HG02678 (cell line): ENCODE measurements around the gene ZNF557.
"Not testable (repeated sequence)": the region's sequence is repeated elsewhere in the genome, so short reads cannot be mapped to it uniquely, and the experiment has no call there.

Experiments used
- ATAC-seq: cut with Tn5 transposase; IDR thresholded peaks from one replicate; pipeline ENCODE4 v1.9.1; 2021; ENCODE audit warnings: mild to moderate bottlenecking, moderate library complexity; ENCODE audit not compliant: unreplicated experiment

ZNF557 gene

DNA sequence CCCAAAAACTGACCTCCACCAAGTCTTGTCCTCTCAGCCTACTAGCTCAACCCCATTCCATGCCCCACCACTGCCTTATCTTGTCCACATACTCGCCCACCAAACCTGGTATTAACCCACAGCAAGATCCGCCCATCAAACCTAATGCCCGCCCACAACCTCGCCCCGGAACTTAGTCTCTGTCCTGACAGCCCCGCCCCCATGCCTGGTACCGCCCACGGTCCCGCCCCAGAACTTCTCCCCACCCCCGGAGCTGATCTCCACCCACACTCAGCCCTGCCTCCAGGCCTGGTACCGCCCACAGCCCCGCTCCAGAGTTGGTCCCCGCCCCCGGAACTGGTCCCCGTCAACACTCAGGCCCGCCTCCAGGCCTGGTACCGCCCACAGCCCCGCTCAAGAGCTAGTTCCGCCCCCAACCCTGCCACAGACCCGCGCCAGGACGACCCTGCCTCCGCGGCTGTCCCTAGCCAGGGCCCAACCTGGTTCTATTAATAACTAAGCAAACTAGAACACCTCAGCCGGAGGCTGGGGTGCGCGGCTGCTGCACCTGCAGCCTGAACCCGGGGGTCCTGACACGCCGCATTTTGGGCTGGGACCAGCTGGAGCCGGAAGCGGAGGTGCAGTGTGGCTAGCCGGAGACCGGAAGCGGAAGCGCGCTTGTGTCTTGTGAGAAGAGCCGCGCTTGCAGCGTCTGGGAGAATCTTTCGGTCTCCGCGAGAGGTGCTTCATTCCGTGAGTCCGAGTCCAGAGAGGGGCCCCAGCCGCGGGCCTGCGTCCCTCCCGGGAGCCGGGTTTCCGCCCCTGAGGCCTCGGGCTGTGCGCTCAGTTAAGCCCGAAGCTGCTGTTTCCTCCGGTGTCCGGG lies at the start of gene ZNF557:
ZNF557 (plus strand) TSS at position 662 of the 862 bp plus-strand sequence. CDS start 5,372 bp downstream, outside the sequence.
- peak; percentile 93 for ATAC-seq

DNA sequence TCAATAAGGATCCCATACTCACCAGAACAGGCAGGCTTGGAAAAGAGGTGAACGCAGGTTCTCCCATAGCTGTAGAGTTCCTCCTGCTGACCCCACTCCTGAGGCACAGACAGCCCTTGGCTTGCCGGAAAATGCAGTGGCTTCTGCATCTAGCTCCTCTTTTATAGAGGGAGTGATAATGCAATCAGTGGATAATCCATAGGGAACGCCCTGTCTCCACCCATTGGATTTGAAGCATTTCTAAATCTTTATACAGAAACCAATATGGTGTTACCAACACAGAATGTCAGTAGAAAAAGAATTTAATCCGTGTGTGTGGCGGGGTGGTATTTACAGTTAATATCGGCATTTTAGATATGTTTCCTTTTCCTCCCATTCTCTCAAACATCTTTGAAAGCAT lies 48.2 kb upstream of the ZNF557 start, which contains the start of gene MBD3L2B:
MBD3L2B (minus strand) TSS at position 101 of the 400 bp plus-strand sequence; CDS start at position 67, 34 bp downstream.
- not testable (repeated sequence) for ATAC-seq

GRCh38 chr19:7028790-7029189 lies 40.7 kb upstream of the ZNF557 start:
- not testable (repeated sequence) for ATAC-seq

- ATAC-seq, result not testable (repeated sequence)
Measured at GRCh38 chr19:7030278-7030677, 39.2 kb upstream of the ZNF557 start, which contains the start of gene MBD3L5. TSS of gene MBD3L5 (plus strand) at chr19:7030578. CDS start at chr19:7030612, 34 bp downstream.

GRCh38 chr19:7040079-7040478 lies 29.4 kb upstream of the ZNF557 start, which contains the start of gene MBD3L4:
TSS of gene MBD3L4 (minus strand) at chr19:7040179. CDS start at chr19:7040144, 35 bp downstream.
- not testable (repeated sequence) for ATAC-seq

GRCh38 chr19:7041563-7041962 lies 27.9 kb upstream of the ZNF557 start:
- ATAC-seq, result not testable (repeated sequence)

DNA sequence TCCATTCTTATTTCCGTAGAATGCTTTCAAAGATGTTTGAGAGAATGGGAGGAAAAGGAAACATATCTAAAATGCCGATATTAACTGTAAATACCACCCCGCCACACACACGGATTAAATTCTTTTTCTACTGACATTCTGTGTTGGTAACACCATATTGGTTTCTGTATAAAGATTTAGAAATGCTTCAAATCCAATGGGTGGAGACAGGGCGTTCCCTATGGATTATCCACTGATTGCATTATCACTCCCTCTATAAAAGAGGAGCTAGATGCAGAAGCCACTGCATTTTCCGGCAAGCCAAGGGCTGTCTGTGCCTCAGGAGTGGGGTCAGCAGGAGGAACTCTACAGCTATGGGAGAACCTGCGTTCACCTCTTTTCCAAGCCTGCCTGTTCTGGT lies 20.5 kb upstream of the ZNF557 start, which contains the start of gene MBD3L2:
MBD3L2 (plus strand) TSS at position 301 of the 400 bp plus-strand sequence; CDS start at position 354, 53 bp downstream.
- not testable (repeated sequence) for ATAC-seq

- ATAC-seq, result not testable (repeated sequence)
Measured at GRCh38 chr19:7051421-7051820, 18.1 kb upstream of the ZNF557 start.

DNA sequence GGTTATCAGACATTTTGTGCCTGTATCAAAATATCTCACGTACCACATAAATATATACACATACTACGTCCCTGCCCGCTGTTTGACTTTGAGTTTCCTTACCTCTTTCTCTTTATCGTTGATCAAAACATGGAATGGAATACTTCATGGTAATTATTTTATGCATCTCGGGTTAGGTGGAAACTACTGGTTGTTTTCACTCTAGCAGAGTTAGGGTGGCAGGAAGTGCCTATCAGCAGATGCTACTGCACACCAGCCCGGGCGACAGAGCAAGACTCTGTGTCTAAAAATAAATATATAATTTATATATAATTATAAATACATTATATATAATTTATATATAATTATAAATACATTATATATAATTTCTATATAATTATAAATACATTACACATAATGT lies 16.6 kb upstream of the ZNF557 start:
- not testable (repeated sequence) for ATAC-seq

DNA sequence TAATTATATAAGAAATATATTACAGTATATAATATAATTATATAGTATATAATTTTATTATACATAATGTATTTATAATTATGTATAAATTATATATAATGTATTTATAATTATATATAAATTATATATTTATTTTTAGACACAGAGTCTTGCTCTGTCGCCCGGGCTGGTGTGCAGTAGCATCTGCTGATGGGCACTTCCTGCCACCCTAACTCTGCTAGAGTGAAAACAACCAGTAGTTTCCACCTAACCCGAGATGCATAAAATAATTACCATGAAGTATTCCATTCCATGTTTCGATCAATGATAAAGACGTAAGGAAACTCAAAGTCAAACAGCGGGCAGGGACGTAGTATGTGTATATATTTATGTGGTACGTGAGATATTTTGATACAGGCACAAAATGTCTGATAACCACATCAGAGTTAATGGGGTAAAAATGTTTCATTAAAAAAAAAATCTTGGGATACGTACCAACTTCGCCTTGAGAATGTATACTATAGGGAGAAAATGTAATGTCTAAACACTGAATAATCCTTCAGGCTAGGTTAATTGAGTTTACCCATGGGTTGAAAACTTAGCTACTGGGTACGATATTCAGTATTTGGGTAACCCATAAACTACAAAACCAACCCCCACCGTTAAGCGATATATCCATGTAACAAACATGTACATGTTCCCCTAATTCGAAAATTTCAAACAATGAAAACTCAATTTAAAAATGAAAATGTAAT lies 14.7 kb upstream of the ZNF557 start:
- ATAC-seq, result not testable (repeated sequence)

DNA sequence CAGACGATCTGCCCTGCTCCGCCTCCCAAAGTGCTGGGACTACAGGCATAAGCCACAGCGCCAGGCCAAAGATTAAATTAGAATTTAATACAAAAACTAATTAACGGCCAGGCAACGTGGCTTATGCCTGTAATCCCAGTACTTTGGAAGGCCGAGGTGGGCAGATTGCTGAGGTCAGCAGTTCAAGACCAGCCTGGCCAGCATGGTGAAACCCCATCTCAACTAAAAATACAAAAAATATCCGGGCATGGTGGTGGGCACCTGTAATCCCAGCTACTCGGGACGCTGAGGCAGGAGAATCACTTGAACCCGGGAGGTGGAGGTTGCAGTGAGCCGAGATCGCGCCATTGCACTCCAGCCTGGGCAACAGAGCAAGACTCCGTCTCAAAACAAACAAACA lies 13.8 kb upstream of the ZNF557 start:
- ATAC-seq, result not testable (repeated sequence)

DNA sequence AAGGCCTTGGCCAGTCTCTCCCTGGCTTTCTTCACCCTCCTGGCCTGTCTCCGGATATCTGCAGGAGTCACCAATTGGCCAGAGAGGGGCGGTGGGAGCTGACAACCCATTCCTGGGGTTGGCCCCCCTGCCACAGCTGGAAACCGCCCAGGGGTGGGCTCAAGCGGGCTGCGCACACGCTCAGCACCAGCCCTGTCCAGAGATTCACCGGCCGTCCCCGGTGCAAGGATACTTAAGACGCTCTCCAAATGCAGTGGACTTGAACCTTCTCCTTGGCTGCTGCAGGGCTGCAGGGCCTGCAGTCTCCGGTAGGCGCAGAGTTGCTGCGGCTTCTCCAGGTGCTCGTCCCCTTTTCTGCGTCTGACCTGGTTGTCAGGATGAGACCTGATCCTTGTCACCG lies 13.1 kb upstream of the ZNF557 start:
- ATAC-seq, result not testable (repeated sequence)

DNA sequence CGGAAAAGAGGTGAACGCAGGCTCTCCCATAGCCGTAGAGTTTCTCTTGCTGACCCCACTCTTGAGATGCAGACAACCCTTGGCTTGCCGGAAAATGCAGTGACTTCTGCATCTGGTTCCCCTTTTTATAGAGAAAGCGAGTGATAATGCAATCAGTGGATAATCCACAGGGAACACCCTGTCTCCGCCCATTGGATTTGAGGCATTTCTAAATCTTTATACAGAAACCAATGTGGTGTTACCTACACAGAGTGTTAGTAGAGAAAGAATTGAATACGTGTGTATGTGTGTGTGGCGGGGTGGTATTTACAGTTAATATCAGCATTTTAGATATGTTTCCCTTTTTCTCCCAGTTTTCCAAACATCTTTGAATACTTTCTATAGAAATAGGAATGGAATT lies 10.9 kb upstream of the ZNF557 start, which contains the start of gene MBD3L3:
MBD3L3 (minus strand) TSS at position 101 of the 400 bp plus-strand sequence; CDS start at position 30, 71 bp downstream.
- not testable (repeated sequence) for ATAC-seq

DNA sequence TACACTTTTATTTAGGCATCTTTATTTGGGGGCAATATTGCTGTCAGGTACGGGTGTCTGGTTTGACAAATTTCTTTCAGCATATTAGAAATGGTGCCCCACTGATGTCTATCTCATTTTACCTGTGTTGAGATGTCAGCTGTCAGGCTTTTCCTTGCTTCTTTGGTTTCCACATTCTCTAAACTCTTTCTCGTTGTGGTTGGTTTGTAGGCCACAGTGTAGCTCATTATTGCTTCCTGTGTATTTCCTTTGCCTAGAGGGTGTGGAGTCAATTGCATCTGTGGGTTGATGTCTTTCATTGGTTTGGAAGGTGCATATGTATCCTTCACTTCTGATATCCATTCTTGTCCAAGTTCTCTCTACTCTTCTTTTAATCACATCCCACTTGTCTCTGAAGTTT lies 9.5 kb upstream of the ZNF557 start:
- not testable (repeated sequence) for ATAC-seq

DNA sequence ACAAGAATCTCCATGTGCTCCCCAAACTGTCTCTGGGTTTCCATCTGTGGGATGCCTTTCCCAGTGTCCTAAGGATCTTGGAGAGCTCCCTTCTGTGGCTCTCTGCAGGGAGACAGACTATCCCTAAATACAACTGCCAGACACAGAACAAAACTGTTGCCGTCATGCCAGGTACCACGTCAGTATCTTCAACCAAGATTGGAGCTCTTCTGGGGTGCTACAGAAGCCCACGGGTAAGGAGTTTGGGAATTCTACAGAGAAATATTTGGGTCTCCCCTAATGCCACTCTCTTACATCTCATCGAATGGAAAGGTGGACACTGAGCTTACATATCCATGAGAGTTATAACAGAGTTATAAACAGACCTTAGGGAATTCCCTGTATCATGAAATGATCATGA lies 6.2 kb upstream of the ZNF557 start:
- no peak for ATAC-seq

GRCh38 chr19:7063764-7064418 lies 5.6 kb upstream of the ZNF557 start:
- ATAC-seq, result no peak

- not testable (repeated sequence) for ATAC-seq
Measured at GRCh38 chr19:7067122-7067521, 2.4 kb upstream of the ZNF557 start.

GRCh38 chr19:7067716-7068115 lies 1.8 kb upstream of the ZNF557 start:
- no peak for ATAC-seq

DNA sequence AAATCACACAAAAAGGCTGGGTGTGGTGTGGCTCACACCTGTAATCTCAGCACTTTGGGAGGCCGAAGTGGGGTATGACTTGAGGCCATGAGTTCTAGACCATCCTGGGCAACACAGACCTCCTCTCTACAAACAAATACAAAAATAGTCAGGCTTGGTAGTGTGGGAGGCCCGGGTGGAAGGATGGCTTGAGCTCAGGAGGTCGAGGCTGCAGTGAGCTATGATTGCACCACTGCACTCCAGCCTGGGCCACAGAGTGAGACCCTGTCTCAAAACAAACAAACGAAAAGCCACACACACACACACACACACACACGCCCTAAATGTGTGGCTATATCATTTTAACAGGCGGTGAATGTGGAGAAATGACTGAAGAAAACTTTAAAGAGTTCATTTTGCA lies 904 bp upstream of the ZNF557 start:
- ATAC-seq, result no peak

GRCh38 chr19:7069904-7070226 lies 362 bp downstream of the ZNF557 start:
- ATAC-seq, result no peak

- ATAC-seq, result no peak
Measured at GRCh38 chr19:7072541-7072940, 3.0 kb downstream of the ZNF557 start.
